ENCODE measurements around the gene MYOCOS.

DNA sequence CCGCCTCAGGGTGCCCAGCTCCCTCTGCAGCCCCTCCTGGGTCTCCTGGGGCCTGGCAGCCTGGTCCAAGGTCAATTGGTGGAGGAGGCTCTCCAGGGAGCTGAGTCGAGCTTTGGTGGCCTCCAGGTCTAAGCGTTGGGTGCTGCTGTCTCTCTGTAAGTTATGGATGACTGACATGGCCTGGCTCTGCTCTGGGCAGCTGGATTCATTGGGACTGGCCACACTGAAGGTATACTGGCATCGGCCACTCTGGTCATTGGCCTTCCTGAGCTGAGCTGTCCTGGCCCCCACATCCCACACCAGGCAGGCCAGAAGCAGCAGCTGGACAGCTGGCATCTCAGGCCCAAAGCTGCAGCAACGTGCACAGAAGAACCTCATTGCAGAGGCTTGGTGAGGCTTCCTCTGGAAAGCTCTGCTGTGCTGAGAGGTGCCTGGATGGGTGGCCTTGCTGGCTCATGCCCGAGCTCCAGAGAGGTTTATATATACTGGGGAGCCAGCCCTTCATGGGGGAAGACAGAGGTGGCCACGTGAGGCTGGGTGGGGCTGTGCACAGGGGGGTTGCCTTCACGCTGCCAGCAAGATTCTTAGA is 30.3 kb downstream of the MYOCOS start, which contains the start of gene MYOC:
- TF ChIP-seq, protein P1, sequence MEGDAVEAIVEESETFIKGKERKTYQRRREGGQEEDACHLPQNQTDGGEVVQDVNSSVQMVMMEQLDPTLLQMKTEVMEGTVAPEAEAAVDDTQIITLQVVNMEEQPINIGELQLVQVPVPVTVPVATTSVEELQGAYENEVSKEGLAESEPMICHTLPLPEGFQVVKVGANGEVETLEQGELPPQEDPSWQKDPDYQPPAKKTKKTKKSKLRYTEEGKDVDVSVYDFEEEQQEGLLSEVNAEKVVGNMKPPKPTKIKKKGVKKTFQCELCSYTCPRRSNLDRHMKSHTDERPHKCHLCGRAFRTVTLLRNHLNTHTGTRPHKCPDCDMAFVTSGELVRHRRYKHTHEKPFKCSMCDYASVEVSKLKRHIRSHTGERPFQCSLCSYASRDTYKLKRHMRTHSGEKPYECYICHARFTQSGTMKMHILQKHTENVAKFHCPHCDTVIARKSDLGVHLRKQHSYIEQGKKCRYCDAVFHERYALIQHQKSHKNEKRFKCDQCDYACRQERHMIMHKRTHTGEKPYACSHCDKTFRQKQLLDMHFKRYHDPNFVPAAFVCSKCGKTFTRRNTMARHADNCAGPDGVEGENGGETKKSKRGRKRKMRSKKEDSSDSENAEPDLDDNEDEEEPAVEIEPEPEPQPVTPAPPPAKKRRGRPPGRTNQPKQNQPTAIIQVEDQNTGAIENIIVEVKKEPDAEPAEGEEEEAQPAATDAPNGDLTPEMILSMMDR (conservative IDR thresholded peaks at IDR 0.05) = no peak
- no peak for TF ChIP-seq EZH2 (IDR thresholded peaks at IDR 0.05; ENCODE audit: low read depth)

All from PC-9 (cell line).